K562 (cell line): ENCODE measurements around the gene RNF207.

Experiments used
- BACH1 ChIP-seq: fragments of 200-800 bp; sonication (Bioruptor generic); IDR thresholded peaks from 2 replicates; pipeline ENCODE4 v1.6.1; 2016; ENCODE audit warnings: missing genetic modification characterization, missing compliant biosample characterization
- BRD9 ChIP-seq: fragments of 450-650 bp; IDR thresholded peaks from 2 replicates; pipeline ENCODE4 v1.6.1; 2018; ENCODE audit warnings: low read depth; ENCODE audit not compliant: partially characterized antibody
- CBX3 ChIP-seq, 2 experiments: IDR thresholded peaks; 1 replicate in 1 of 2; 2 replicates in 1 of 2; pipeline ENCODE4 v1.6.1; 2012; ENCODE audit warnings: inconsistent platforms in 2 of 2, low read length in 2 of 2, borderline replicate concordance in 1 of 2, control low read depth in 1 of 2
- EZH2 ChIP-seq: IDR thresholded peaks from 2 replicates; pipeline ENCODE4 v1.6.1; 2012; ENCODE audit warnings: low read depth, mild to moderate bottlenecking, inconsistent platforms, low read length, borderline replicate concordance
- NRF1 ChIP-seq, 2 experiments: fragments of 450-650 bp; IDR thresholded peaks in 1 of 2; conservative IDR thresholded peaks in 1 of 2; 2 replicates each; pipeline ENCODE4 v1.6.1; 2014; ENCODE audit warnings: mild to moderate bottlenecking in 2 of 2
- POLR2A ChIP-seq: fragments of 450-650 bp; conservative IDR thresholded peaks from 2 replicates; pipeline ENCODE4 v1.6.1; 2016
- RAD51 ChIP-seq: fragments of 450-650 bp; IDR thresholded peaks from 2 replicates; pipeline ENCODE4 v1.7.1; 2016; ENCODE audit warnings: low read depth, mild to moderate bottlenecking, borderline replicate concordance
- ZNF224 ChIP-seq: sonication (generic); formaldehyde crosslinking; IDR thresholded peaks from 2 replicates; pipeline ENCODE4 v1.8.0; 2022; ENCODE audit warnings: mild to moderate bottlenecking, missing genetic modification reagents
- TF ChIP-seq, protein P1 (sequence below): fragments of 250-450 bp; sonication (Bioruptor Pico); IDR thresholded peaks from 2 replicates; pipeline ENCODE4 v1.5.0; 2020; ENCODE audit warnings: mild to moderate bottlenecking, borderline replicate concordance

DNA sequence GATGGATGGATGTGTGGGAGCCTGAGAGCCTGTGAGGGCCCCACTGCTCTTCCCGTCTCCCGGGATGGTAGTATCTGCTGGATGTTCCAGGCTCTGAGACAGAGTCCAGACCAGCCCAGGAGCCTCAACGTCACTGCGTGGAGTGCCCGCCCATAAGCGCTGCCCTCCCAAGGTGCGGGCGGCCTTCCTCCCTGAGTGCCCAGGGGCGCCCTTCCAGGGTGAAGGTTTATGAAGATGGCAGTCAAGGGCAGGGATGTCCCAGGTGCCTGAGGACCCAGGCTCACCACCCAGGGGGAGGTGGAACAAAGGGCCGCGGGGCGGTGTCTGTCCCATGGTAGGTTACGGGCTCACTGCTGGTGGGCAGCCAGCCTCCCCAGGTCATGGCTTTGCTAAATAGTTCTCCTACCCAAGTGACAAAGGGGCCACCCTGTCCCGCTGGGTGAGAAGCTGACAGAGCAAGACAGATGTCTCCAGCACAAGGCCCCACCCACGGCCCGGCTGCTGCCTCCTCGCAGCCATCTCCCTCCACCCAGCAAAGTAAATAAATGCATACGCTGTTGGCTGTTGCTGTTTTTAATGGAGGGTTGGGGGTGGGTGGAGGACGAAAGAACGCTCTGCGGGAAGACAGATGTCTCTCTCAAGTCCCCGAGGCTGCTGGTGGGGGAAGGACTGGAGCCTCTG is 63.9 kb downstream of the RNF207 start:
- TF ChIP-seq BACH1 (tag) = no peak
- TF ChIP-seq POLR2A = no peak
- TF ChIP-seq NRF1 (conservative IDR thresholded peaks at IDR 0.05 in 1 of 2, IDR thresholded peaks at IDR 0.05 in 1 of 2) = no peak
- TF ChIP-seq BRD9 = no peak
- TF ChIP-seq EZH2 = no peak
- no peak for TF ChIP-seq RAD51
- no peak for TF ChIP-seq CBX3 (IDR thresholded peaks at IDR 0.05; ENCODE audit: borderline replicate concordance in 1 of 2, low read length in 2 of 2)
- no peak for TF ChIP-seq ZNF224 (CRISPR knock-in tag)
- TF ChIP-seq, protein P1, sequence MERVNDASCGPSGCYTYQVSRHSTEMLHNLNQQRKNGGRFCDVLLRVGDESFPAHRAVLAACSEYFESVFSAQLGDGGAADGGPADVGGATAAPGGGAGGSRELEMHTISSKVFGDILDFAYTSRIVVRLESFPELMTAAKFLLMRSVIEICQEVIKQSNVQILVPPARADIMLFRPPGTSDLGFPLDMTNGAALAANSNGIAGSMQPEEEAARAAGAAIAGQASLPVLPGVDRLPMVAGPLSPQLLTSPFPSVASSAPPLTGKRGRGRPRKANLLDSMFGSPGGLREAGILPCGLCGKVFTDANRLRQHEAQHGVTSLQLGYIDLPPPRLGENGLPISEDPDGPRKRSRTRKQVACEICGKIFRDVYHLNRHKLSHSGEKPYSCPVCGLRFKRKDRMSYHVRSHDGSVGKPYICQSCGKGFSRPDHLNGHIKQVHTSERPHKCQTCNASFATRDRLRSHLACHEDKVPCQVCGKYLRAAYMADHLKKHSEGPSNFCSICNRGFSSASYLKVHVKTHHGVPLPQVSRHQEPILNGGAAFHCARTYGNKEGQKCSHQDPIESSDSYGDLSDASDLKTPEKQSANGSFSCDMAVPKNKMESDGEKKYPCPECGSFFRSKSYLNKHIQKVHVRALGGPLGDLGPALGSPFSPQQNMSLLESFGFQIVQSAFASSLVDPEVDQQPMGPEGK (CRISPR knock-in tag) = no peak
